Fibroblast of lung (primary cell): ENCODE measurements around the gene OGG1. TPM values are rescaled to one million over a fixed set of nuclear protein-coding genes. Genes with fewer than 3 reads are reported as not detected.

Experiments
- DNase-seq, 2 donors: peaks; one replicate each; pipeline versions ENCODE4 v3.0.0 to v3.0.0-alpha.2; 2010; ENCODE audit warnings: low read depth in 2 of 2
- H2AFZ ChIP-seq: 2 replicates; pipeline ENCODE4 v1.5.1; 2012; ENCODE audit warnings: low read length, control low read depth, inconsistent platforms
- H3K27ac ChIP-seq: 2 replicates; pipeline ENCODE4 v1.5.1; 2011; ENCODE audit warnings: low read length, control low read depth; ENCODE audit not compliant: insufficient read depth
- H3K27me3 ChIP-seq: 2 replicates; pipeline ENCODE4 v1.5.1; 2011; ENCODE audit warnings: mild to moderate bottlenecking, low read length; ENCODE audit not compliant: control insufficient read depth, insufficient read depth
- H3K36me3 ChIP-seq: 2 replicates; pipeline ENCODE4 v1.5.1; 2011; ENCODE audit warnings: low read length; ENCODE audit not compliant: control insufficient read depth, insufficient read depth
- H3K4me1 ChIP-seq: 2 replicates; pipeline ENCODE4 v1.5.1; 2011; ENCODE audit warnings: low read length; ENCODE audit not compliant: control insufficient read depth, insufficient read depth; ENCODE audit errors: extremely low read depth
- H3K4me2 ChIP-seq: 2 replicates; pipeline ENCODE4 v1.5.1; 2011; ENCODE audit warnings: low read length, control low read depth; ENCODE audit not compliant: insufficient read depth; ENCODE audit errors: extremely low read depth
- H3K4me3 ChIP-seq, 4 experiments: fragments of 200-600 bp in 1 of 4; sonication (generic) in 1 of 4; replicated peaks in 1 of 4; 2 replicates each; pipeline ENCODE4 v1.5.1; 2011 to 2016; ENCODE audit warnings: low read length in 4 of 4, low read depth in 3 of 4, mild to moderate bottlenecking in 3 of 4, control low read depth in 2 of 4, inconsistent platforms in 1 of 4, mixed read lengths in 1 of 4; ENCODE audit not compliant: insufficient read depth in 1 of 4; ENCODE audit errors: control extremely low read depth in 1 of 4
- H3K79me2 ChIP-seq: 2 replicates; pipeline ENCODE4 v1.5.1; 2012; ENCODE audit warnings: mild to moderate bottlenecking, low read length, inconsistent platforms; ENCODE audit not compliant: control insufficient read depth, insufficient read depth
- H3K9ac ChIP-seq: 2 replicates; pipeline ENCODE4 v1.5.1; 2011; ENCODE audit warnings: mild to moderate bottlenecking, low read length, control low read depth; ENCODE audit not compliant: insufficient read depth
- H3K9me3 ChIP-seq: 2 replicates; pipeline ENCODE4 v1.5.1; 2012; ENCODE audit warnings: low read depth, low read length; ENCODE audit not compliant: control insufficient read depth, insufficient read depth
- H4K20me1 ChIP-seq: 2 replicates; pipeline ENCODE4 v1.5.1; 2011; ENCODE audit warnings: low read length; ENCODE audit not compliant: control insufficient read depth, insufficient read depth; ENCODE audit errors: extremely low read depth
- CTCF ChIP-seq, 2 donors: IDR thresholded peaks in 1 of 2; conservative IDR thresholded peaks in 1 of 2; 1 replicate in 1 of 2; 2 replicates in 1 of 2; pipeline ENCODE4 v1.5.1; 2011 to 2012; ENCODE audit warnings: low read length in 2 of 2, control low read depth in 1 of 2, inconsistent platforms in 1 of 2, low read depth in 1 of 2, mild to moderate bottlenecking in 1 of 2
- EZH2 ChIP-seq: IDR thresholded peaks from 2 replicates; pipeline ENCODE4 v1.5.1; 2012; ENCODE audit warnings: low read length, control low read depth, mild to moderate bottlenecking; ENCODE audit errors: missing control alignments
- polyA plus RNA-seq, 2 donors: library from polyadenylated mRNA; depleted of rRNA in 1 of 2; stranded (reverse) in 1 of 2; unstranded in 1 of 2; fragments of >200 nt; gene quantifications; 2 replicates each; pipeline ENCODE4 v1.2.1, GENCODE V29; 2011 to 2012; ENCODE audit warnings: missing spikeins in 1 of 2
- total RNA-seq: library from RNA; depleted of rRNA; stranded (reverse); fragments of >200 nt; gene quantifications from 2 replicates; pipeline ENCODE4 v1.2.1, GENCODE V29; 2014

The OGG1 gene
- total and polyA plus RNA-seq, 2 donors (not counting 1 experiment from before 2014, with no cell fraction given), result 20.1 to 24.4 TPM

- Histone ChIP-seq H3K9me3 (no peaks in the 10 kb centered on the region), H3K36me3 (peaks cover 5% of the 10 kb centered on the region), H3K4me1 (peaks cover 5% of the 10 kb centered on the region), H3K9ac (peak overlapping the region; percentile 44), H3K27ac (peak overlapping the region; percentile 61), H3K4me2 (peak overlapping the region; percentile 94), H2AFZ (peak overlapping the region; percentile 96), H4K20me1 (no peaks in the 10 kb centered on the region), H3K4me3 (peak overlapping the region; percentile 54 to 79 (median 66)), H3K27me3 (no peaks in the 10 kb centered on the region), H3K79me2 (peaks cover 31% of the 10 kb centered on the region)
- TF ChIP-seq CTCF (conservative IDR thresholded peaks at IDR 0.05 in 1 of 2, IDR thresholded peaks at IDR 0.05 in 1 of 2; ENCODE audit: low read depth in 1 of 2, low read length in 2 of 2) (no peak), EZH2 (no peak)
- peak in 1 of 2 donors; percentile 74 for DNase-seq
Measured at GRCh38 chr3:9730657-9731205, 19.0 kb upstream of the OGG1 start.

DNA sequence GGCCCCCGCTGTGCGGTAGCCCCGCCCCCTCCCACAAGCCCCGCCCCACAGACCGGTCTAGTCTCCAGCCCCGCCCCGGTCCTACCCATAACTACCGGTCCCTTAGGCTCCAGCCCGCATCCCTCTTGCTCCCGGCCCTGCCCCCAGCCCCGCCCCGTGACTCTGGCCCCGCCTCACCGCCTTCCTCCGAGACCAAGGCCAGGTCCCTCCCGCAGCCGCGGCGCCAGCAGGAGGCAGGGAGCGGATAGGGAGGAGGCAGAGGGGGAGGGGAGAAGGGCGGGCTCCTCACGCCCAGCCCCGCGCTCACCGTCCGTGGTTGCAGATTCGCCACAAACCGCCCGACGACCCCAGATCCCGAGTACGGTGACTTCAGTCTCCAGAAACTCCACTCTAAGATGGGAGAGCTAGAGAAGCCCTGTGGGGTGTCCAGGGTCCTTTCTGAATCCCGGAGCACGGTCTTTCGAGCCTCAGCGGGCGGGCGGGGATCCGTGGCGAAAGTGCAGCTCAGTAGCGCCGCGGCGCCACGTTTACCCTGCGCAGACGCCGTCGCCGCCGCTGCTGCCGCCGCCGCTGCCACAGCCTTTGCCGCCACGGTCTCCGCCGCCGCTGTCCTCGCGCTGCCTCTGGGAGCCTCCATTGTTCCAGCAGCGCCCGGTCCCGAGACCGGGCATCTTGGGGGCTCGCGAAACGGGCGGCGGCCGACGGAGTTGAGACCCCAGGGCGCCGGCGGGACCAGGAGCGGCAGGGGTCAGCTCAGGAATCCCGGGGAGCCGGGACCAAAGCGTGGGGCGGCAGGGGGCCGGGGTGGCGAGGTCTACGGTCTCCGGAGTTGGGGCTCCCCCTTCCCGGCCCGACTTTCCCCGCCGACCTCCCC is 18.3 kb upstream of the OGG1 start, which contains the start of gene BRPF1:
Gene BRPF1, plus strand, starts transcription at position 530 of the 874 bp plus-strand sequence. CDS start 2,406 bp downstream, outside the sequence.
- peak; percentile 99 for DNase-seq
- H4K20me1 ChIP-seq, result no peaks in the 10 kb centered on the region
- peaks cover 31% of the 10 kb centered on the region for H3K79me2 ChIP-seq
- peaks cover 5% of the 10 kb centered on the region for H3K4me1 ChIP-seq
- peak within 1 kb of the TSS; percentile 99 for H3K27ac ChIP-seq
- H3K9me3 ChIP-seq, result no peaks in the 10 kb centered on the region
- H3K27me3 ChIP-seq, result no peaks in the 10 kb centered on the region
- peak within 1 kb of the TSS; percentile 100 for H3K9ac ChIP-seq
- peak within 1 kb of the TSS; percentile 54 to 92 (median 80) for H3K4me3 ChIP-seq
- peaks cover 7% of the 10 kb centered on the region for H3K36me3 ChIP-seq
- TF ChIP-seq CTCF (conservative IDR thresholded peaks at IDR 0.05 in 1 of 2, IDR thresholded peaks at IDR 0.05 in 1 of 2; ENCODE audit: low read depth in 1 of 2, low read length in 2 of 2), result peak in 1 of 2 donors; percentile 9
- no peak for TF ChIP-seq EZH2
- H2AFZ ChIP-seq, result peak within 1 kb of the TSS; percentile 96
- H3K4me2 ChIP-seq, result peak within 1 kb of the TSS; percentile 94

GRCh38 chr3:9732080-9732739 is 17.5 kb upstream of the OGG1 start:
- peaks cover 35% of the 10 kb centered on the region for H3K79me2 ChIP-seq
- no peak overlapping the region for H2AFZ ChIP-seq
- H3K4me1 ChIP-seq, result peaks cover 5% of the 10 kb centered on the region
- H3K9me3 ChIP-seq, result no peaks in the 10 kb centered on the region
- no peaks in the 10 kb centered on the region for H4K20me1 ChIP-seq
- no peaks in the 10 kb centered on the region for H3K27me3 ChIP-seq
- H3K36me3 ChIP-seq, result peaks cover 10% of the 10 kb centered on the region
- peak overlapping the region; percentile 99 for H3K27ac ChIP-seq
- no peak for DNase-seq
- peak overlapping the region; percentile 93 for H3K4me2 ChIP-seq
- TF ChIP-seq EZH2, result no peak
- TF ChIP-seq CTCF (conservative IDR thresholded peaks at IDR 0.05 in 1 of 2, IDR thresholded peaks at IDR 0.05 in 1 of 2; ENCODE audit: low read depth in 1 of 2, low read length in 2 of 2), result no peak
- peak overlapping the region; percentile 100 for H3K9ac ChIP-seq
- H3K4me3 ChIP-seq, result peak overlapping the region; percentile 51 to 92 (median 80)
